Ecto neural progenitor cell (in vitro differentiated cells): ENCODE results near the gene NCKAP1.
A peak's percentile ranks its signal among the peaks of the same experiment; 100 is the strongest.
"Not testable (repeated sequence)": the region's sequence is repeated elsewhere in the genome, so short reads cannot be mapped to it uniquely, and the experiment has no call there.

ENCODE experiments used
- DNase-seq: peaks from one replicate; pipeline ENCODE4 v3.0.0-alpha.2; 2018; ENCODE audit warnings: low spot score

NCKAP1 gene, protein sequence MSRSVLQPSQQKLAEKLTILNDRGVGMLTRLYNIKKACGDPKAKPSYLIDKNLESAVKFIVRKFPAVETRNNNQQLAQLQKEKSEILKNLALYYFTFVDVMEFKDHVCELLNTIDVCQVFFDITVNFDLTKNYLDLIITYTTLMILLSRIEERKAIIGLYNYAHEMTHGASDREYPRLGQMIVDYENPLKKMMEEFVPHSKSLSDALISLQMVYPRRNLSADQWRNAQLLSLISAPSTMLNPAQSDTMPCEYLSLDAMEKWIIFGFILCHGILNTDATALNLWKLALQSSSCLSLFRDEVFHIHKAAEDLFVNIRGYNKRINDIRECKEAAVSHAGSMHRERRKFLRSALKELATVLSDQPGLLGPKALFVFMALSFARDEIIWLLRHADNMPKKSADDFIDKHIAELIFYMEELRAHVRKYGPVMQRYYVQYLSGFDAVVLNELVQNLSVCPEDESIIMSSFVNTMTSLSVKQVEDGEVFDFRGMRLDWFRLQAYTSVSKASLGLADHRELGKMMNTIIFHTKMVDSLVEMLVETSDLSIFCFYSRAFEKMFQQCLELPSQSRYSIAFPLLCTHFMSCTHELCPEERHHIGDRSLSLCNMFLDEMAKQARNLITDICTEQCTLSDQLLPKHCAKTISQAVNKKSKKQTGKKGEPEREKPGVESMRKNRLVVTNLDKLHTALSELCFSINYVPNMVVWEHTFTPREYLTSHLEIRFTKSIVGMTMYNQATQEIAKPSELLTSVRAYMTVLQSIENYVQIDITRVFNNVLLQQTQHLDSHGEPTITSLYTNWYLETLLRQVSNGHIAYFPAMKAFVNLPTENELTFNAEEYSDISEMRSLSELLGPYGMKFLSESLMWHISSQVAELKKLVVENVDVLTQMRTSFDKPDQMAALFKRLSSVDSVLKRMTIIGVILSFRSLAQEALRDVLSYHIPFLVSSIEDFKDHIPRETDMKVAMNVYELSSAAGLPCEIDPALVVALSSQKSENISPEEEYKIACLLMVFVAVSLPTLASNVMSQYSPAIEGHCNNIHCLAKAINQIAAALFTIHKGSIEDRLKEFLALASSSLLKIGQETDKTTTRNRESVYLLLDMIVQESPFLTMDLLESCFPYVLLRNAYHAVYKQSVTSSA

DNA sequence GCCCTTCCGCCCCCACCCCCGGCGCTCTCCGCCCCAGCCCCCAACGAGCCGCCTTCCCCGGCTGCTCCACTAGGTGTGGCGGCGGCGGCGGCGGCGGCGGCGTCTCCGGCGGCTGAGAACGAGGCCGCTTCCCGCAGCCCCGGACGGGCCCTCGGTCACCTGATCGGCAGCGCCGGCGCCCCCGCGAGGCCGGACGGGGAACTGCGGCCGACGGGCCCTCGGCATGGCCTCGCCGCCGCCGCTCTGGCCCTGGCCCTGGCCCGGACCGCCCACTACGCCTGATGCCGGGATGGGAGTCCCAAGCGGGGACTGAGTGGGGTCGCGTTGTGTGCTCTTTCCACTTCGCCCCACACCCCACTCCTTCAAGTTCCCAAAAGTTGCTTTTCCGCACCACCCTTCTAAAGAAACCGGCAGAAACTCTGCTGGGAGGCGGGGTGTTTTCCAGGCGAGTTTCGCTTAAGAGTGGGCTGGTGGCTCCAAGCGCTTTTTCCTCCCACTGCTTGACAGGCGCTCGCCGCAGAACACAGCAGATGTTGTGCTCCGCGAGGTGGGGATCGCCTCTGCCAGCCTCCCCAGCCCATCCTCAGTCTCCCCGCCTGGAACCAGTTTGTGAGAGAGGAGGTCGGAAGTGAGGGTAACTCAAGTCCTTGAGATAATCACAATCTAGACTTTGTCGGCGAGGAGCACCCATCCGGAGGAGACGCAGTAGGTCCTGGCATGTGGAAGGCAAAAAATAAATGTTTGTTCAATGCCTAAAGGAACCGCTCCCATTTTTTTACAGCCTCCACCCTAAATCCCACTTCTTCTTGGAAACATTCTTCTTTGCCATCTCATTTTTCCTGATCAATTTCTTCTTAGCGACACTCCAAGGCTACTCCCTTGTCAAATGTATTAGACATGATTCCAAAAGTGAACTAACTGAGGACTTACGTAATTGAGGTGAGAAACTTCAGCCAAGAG, at the start of gene NCKAP1:
TSS of gene NCKAP1 (minus strand) at position 117 of the 960 bp plus-strand sequence. CDS start 358 bp downstream, outside the sequence.
- DNase-seq, result peak; percentile 96

DNA sequence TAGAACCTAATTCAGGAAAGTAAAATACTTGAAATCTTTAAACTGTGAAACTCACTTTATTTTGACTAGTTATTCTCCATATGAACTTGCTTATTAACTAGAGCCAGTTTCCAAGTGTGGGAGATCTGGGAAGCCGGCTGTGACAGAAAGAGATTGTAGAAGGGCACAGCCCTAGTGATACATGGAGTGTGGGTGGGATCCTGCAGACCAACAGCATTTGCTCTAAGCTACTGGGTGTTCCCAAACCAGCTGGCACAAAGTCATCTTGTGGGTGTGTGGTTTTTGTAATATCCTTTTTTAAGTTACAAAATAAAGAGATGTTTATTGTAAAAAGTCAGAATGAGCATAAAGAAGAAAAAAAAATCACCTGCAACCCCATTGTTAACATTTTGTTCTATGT, 43.7 kb upstream of the NCKAP1 start:
- DNase-seq, result no peak

DNA sequence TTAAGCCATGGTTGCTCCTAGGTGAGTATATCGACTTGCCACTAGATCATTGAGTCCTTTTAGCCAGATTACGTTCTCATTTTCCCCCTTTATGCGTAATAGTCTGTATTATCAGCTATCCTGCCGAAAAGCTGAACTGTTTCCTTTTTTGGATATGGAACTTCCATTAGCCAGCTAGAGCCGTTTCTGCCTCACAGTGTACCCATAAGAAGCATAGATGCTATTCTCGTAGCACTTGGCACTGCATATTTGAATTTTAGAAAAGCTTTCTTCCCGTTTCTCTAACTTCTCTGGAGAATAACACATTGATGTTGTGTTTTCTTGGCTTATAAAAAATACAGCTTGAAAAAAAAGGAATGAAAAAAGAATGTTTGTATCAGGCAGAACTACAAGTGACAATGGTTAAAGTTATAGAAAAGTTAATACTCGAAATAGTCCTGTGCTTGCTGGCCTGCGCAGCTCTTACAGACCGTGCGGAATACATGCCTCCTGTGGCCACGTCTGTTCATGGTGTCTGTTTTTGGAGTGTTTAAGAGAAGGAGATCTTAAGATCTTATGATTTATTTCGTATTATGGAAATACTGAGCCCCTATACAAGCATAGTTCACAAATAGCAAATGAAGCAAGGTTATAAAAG, 41.0 kb upstream of the NCKAP1 start:
- no peak for DNase-seq

DNA sequence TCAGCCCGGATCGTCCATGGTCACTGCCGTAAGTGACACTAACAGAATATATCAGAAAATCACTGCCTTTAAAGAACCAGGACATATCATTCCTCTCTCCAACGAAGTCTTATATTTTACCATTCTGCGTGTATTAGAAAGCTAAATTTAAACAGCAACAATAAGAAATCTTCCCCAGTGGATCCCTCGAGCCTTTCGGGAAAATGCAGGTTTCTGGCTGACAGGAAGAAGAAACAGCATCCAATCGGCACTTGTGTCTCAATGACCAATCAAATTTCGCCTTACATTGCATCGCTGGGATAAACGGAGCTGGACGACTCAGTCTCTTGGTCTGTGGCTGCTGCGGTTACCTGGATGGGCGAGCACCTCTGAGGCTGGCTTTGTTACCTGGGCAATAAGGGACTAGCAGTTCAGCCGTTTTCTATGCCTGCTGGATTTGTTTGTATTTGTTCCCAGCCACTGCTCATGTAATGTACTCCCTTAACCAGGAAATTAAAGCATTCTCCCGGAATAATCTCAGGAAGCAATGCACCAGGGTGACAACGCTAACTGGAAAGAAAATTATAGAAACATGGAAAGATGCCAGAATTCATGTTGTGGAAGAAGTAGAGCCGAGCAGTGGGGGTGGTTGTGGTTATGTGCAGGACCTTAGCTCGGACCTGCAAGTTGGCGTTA, 40.3 kb upstream of the NCKAP1 start, which contains the start of gene DUSP19:
TSS of gene DUSP19 (plus strand) at position 284 of the 675 bp plus-strand sequence. CDS start at position 471, 187 bp downstream.
- DNase-seq, result peak; percentile 91

DNA sequence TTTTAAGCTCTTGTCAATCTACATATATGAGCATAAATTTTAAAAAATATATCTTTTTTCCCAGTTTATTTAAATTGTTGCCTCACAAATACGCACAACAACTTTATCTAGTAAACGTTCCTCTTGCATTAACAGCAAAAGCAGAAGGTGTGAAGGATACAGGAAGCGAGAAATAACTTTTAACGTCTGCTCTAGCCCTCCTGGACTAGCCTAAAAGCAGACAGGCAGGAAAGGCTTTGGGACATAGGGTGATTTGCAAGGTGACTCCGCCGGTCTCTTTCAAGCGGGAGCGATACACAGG, 39.9 kb upstream of the NCKAP1 start:
- no peak for DNase-seq

DNA sequence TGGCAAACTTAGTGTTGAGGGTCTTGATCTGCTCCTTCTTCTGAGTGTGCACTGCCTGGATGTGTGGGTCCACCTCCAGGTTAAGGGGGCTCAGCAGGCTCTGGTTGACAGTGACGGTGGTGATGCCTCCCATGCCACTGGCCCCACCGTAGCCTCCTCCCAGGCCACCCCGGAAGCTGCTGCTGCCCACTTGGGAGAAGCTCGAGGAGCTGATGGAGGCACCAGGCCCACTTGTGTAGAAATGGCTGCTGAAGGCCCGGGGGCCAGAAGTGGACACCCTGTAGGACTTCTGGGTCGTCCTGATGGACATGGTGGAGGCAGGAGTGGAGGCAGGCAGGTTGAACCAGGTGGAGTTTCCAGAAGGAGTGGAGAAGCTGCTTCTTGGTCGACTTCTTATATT, 33.9 kb upstream of the NCKAP1 start:
- DNase-seq, result no peak

DNA sequence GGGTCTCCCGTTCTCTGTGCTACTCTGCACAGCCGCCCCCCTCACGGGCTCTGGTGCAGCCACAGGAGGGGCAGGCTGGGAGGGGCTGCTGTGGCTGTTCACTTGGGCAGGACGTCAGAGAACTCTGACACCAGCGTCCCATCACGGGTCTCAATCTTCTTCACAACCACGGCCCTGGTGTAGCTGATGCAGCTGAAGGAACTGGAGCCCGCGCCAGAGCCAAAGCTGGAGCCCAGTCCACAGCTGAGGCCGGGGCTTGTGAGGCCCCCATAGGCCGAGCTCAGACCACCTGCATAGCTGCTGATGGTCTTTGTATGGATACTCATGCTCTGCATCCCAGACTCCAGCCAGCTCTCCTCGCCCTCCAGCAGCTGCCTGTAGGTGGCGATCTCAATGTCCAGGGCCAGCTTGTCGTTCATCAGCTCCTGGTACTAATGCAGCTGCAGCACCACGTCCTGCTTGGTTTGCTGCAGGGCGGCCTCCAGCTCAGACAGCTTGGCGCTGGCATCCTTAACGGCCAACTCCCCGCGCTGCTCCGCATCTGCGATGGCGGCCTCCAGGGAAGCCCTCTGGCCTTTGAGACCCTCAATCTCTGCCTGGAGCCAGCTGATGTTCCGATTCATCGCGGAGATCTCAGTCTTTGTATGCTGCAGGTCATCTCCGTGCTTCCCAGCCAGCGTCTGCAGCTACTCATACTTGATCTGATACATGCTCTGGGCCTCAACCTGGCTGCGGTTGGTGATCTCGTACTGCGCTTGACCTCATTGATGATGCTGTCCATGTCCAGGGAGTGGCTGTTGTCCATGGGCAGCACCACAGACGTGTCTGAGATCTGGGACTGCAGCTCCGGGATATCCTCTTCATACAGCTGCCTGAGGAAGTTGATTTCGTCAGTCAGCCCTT, 32.9 kb upstream of the NCKAP1 start:
- peak; percentile 84 for DNase-seq

DNA sequence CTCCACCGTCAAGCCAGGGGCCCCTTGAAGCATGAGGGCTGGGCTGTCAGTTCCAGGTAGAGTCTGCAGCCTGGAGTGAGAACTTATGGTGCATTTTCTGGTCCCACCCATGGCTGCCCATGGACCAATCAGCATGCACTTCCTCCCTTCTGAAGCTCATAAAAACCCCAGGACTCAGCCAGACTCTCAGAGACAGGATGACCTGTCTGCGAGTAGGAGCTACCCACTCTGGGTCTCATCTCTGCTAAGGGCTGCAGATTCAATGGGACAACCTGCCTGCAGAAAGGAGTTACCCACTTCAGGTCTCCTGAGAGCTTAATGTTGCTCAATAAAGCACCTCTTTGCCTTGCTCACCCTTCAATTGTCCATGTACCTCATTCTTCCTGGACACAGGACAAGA, 30.9 kb upstream of the NCKAP1 start:
- DNase-seq, result no peak

DNA sequence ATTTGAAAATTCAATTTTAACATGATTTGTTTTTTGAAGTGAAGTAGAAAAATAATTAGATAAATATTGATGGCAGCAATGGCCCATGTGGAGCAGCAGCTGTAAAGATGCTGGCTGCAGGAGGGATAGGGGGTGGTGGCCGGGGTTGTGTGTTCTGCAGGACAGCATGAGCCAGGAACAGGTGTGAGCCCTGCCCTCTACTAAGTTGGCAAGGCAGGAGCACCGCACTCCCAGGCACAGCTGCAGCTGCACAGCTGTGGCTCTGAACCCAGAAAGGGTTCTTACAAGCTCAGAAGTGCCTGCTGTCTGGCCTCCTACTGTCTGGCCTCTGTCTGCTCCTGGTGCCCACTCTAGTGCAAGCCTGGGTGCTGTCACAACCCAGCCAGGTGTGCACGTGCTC, 30.3 kb upstream of the NCKAP1 start:
- DNase-seq, result no peak

DNA sequence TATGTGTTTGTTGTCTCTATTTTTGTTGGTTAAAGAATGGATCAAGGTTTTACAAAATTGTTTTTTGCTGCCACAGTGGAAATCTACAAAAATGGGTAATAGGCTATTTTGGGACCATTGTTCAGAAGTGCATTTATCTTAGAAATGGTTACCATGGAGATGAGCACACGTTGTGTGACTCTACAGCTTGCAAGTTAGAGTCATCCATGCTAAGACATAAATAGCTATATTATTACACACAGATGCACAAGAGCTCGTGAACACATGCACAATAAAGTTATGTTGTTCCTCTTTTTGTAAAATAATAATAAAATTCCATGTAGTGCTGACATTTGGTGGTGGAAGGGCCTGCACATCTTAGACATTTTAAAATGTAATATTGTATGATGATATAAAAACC, 24.8 kb upstream of the NCKAP1 start:
- no peak for DNase-seq

DNA sequence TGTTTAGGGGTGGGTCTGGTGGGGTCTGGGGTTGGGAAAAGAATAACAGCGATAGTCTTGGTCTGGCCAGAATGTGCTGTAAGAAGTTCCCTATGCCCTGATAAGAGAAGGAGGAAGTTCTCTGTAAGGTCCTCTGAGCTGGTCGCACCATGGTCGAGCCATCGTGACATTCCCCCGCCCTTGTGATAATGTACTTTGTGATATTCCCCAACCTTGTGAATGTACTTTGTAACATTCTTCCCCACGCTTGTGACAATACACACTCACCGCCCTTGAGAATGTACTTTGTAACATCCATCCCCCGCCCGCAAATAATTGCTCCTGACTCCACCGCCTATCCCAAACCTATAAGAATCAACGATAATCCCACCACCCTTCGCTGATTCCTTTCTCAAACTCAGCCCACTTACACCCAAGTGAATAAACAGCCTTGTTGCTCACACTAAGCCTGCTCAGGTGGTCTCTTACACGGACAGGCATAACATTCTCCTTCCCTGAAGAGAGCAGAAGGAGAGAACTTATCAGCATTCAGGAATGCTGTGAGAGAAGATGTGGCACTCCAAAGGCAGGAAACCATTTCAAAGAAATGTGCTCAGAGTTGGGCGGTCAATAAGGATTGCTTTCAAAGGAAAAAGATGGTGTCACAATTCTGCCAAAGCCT, 22.4 kb upstream of the NCKAP1 start:
- no peak for DNase-seq

DNA sequence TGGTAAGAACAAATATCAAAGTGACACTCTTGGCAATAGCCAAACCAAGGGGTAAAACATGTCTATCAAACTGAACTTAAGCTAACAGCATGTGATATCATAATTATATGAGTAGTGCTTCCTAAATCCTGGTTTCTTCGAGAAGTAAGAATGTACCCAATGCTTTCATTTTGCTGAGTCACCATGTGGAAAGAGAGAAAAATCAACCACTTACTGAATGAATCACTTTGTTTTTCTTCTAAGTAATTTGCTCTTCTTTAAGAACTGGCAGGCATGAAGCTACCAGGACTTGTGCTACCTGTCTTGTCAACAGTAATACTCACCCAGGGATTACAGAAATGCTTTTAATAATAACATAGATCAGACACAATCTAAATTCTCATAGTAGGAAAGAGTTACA, 21.3 kb upstream of the NCKAP1 start:
- DNase-seq, result no peak

DNA sequence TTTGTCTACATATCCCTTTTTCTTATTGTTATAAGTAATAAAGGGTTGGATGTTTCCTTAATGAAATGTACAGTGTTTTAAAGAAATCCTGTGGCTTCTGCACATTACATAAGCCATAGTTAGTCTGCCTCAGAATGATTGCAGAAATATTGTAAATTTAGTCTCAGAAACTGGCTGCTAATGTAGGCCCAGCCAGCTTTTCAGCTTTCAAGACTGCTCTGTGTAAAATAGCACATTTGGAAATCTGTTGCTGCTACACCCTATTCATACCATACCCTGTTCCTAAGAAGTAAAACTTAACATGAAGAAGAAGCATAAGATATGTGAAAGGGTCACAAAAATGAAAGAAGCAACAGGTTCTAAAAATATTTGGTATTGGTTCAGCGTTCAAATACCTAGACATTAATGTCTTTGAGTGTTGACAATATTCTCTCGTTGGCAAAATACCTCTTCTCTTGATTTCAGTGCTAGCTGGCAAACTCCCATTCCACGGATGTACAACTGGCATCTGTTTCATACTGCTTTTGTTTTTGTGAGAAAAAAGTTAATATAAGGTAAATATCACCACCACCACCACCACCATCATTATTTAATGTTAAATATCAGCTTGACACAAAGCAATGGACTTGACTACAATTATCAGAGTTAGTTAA, 19.2 kb upstream of the NCKAP1 start:
- DNase-seq, result no peak

DNA sequence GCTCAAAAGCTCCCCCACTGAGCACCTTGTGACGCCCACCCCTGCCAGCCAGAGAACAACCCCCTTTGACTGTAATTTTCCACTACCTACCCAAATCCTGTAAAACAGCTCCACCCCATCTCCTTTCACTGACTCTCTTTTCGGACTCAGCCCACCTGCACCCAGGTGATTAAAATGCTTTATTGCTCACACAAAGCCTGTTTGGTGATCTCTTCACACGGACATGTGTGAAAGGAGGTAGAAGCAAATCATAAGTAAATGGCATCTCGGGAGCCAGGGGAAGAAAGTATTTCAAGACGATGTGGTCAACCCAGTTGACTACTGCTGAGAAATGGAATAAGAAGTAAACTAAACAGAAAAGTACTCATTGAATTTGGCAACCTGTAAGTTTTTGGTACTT, 11.2 kb upstream of the NCKAP1 start:
- no peak for DNase-seq

DNA sequence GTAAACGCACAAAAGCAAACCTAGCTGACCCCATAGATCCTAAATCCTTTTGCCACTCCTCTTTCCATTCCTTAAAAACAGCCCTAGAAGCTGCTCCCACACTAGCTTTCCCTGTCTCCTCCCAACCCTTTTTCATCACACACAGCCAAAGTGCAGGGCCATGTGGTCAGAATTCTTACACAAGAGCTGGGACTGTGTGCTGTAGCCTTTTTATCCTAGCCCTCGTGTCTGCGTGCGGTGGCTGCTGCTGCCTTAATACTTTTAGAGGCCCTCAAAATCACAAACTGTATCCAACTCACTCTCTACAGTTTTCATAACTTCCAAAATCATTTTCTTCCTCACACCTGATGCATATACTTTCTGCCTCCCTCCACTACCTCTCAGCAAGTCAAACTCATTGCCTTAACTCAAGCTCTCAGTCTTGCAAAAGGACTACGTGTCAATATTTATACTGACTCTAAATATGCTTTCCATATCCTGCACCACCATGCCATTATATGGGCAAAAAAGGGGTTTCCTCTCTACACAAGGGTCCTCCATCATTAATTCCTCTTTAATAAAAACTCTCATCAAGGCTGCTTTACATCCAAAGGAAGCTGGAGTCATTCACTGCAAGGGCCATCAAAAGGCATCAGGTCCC, 9.3 kb upstream of the NCKAP1 start:
- DNase-seq, result not testable (repeated sequence)

DNA sequence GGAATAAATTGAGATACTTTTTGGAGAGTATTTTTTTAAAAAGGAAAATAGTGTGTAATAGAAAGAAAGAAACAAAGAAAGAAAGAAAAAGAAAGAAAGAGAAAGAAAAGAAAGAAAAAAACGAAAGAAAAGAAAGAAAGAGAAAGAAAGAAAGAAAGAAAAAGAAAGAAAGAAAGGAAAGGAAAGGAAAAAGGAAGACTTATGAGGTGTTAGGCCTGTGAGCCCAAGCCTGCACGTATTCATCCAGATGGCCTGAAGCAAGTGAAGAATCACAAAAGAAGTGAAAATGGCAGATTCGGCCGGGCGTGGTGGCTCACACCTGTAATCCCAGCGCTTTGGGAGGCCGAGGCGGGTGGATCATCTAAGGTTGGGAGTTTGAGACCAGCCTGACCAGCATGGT, 5.3 kb upstream of the NCKAP1 start:
- DNase-seq, result not testable (repeated sequence)

DNA sequence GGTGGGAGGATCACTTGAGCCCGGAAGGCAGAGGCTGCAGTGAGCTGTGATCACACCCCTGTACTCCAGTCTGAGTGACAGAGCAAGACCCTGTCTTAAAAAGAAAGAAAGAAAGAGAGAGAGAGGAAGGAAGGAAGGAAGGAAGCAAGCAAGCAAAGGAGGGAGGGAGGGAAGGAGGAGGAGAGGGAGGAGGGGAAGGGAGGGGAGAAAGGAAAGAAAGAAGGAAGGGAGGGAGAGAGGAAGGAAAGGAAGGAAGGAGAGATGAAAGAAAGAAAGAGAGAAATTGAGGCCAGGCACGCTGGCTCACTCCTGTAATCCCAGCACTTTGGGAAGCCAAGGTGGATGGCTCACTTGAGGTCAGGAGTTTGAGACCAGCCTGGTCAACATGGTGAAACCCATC, 2.3 kb upstream of the NCKAP1 start:
- no peak for DNase-seq
